ENCODE data around the gene C12orf75.
"Not testable (repeated sequence)": the region's sequence is repeated elsewhere in the genome, so short reads cannot be mapped to it uniquely, and the experiment has no call there.

The C12orf75 gene

GRCh38 chr12:105310476-105311085 is 19.9 kb upstream of the C12orf75 start:
- peak; percentile 62 for DNase-seq

- not testable (repeated sequence) for DNase-seq
Observed at GRCh38 chr12:105311936-105312335, 18.6 kb upstream of the C12orf75 start.

GRCh38 chr12:105313755-105314154 is 16.7 kb upstream of the C12orf75 start:
- DNase-seq: not testable (repeated sequence)

GRCh38 chr12:105315130-105315529 is 15.4 kb upstream of the C12orf75 start:
- DNase-seq: no peak

GRCh38 chr12:105315726-105316125 is 14.8 kb upstream of the C12orf75 start:
- no peak for DNase-seq

GRCh38 chr12:105316931-105317852 is 13.3 kb upstream of the C12orf75 start:
- DNase-seq: no peak

GRCh38 chr12:105317942-105318621 is 12.4 kb upstream of the C12orf75 start:
- peak; percentile 33 for DNase-seq

GRCh38 chr12:105318651-105319483 is 11.6 kb upstream of the C12orf75 start:
- DNase-seq: no peak

- DNase-seq: no peak
Observed at GRCh38 chr12:105319691-105320209, 10.7 kb upstream of the C12orf75 start.

GRCh38 chr12:105321125-105321524 is 9.4 kb upstream of the C12orf75 start:
- DNase-seq: no peak

- DNase-seq: no peak
Observed at GRCh38 chr12:105322070-105322469, 8.4 kb upstream of the C12orf75 start.

GRCh38 chr12:105324704-105325103 is 5.8 kb upstream of the C12orf75 start:
- DNase-seq: no peak

GRCh38 chr12:105325117-105325516 is 5.4 kb upstream of the C12orf75 start:
- DNase-seq: no peak

- no peak for DNase-seq
Observed at GRCh38 chr12:105329926-105330282, 587 bp upstream of the C12orf75 start.

- DNase-seq: peak; percentile 32
Observed at GRCh38 chr12:105330931-105331804, 677 bp downstream of the C12orf75 start.

- no peak for DNase-seq
Observed at GRCh38 chr12:105331805-105332251, 1.3 kb downstream of the C12orf75 start.

GRCh38 chr12:105332286-105332685 is 1.8 kb downstream of the C12orf75 start:
- DNase-seq: not testable (repeated sequence)

- DNase-seq: no peak
Observed at GRCh38 chr12:105332925-105333324, 2.4 kb downstream of the C12orf75 start.

- DNase-seq: no peak
Observed at GRCh38 chr12:105334001-105334400, 3.5 kb downstream of the C12orf75 start.

GRCh38 chr12:105334582-105334981 is 4.1 kb downstream of the C12orf75 start:
- no peak for DNase-seq

- DNase-seq: no peak
Observed at GRCh38 chr12:105335856-105336255, 5.4 kb downstream of the C12orf75 start.

Measured in NCI-H1105 treated with DMSO at 0.1 percent for 48 hours (cell line).